ENCODE data around the gene CADM2.
A peak's percentile ranks its signal among the peaks of the same experiment; 100 is the strongest.

The CADM2 gene

DNA sequence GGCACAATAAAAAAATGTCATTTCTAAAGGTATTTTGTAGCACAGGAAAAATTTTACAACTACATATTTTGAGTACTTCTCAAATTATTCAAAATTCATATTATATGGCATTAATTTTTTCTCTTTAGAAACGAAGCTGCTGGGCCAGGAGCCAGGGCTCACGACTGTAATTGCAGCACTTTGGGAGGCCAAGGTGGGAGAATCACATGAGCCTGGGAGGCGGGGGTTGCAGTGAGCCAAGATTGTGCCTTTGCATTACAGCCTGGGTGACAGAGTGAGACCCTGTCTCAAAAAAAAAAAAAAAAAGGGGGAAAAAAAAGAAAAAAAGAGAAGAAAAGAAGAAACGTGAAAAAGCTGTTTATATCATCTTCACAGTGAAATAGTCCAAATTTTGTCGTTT, 62.0 kb downstream of the CADM2 start:
- no peak overlapping the region for H3K9ac ChIP-seq (ENCODE audit: low read depth, low read length)
- H3K27me3 ChIP-seq (ENCODE audit: control insufficient read depth, insufficient read depth, low read length): no peaks in the 10 kb centered on the region
- H3K27ac ChIP-seq (ENCODE audit: low read depth, low read length): no peak overlapping the region
- no peak overlapping the region for H3K4me3 ChIP-seq (ENCODE audit: low read depth, low read length)
- peaks cover 29% of the 10 kb centered on the region for H3K4me1 ChIP-seq (ENCODE audit: control insufficient read depth, insufficient read depth, low read length)
- H3K36me3 ChIP-seq (ENCODE audit: control insufficient read depth, insufficient read depth, low read length): no peaks in the 10 kb centered on the region
- no peaks in the 10 kb centered on the region for H3K9me3 ChIP-seq (ENCODE audit: control insufficient read depth, insufficient read depth, low read length)

- no peak overlapping the region for H3K4me3 ChIP-seq (ENCODE audit: low read depth, low read length)
- H3K27me3 ChIP-seq (ENCODE audit: control insufficient read depth, insufficient read depth, low read length): no peaks in the 10 kb centered on the region
- no peaks in the 10 kb centered on the region for H3K9me3 ChIP-seq (ENCODE audit: control insufficient read depth, insufficient read depth, low read length)
- no peaks in the 10 kb centered on the region for H3K36me3 ChIP-seq (ENCODE audit: control insufficient read depth, insufficient read depth, low read length)
- H3K27ac ChIP-seq (ENCODE audit: low read depth, low read length): no peak overlapping the region
- H3K9ac ChIP-seq (ENCODE audit: low read depth, low read length): no peak overlapping the region
- H3K4me1 ChIP-seq (ENCODE audit: control insufficient read depth, insufficient read depth, low read length): peaks cover 38% of the 10 kb centered on the region
Measured at GRCh38 chr3:85030052-85030451, 71.3 kb downstream of the CADM2 start.

GRCh38 chr3:85037203-85037602, 78.4 kb downstream of the CADM2 start:
- H3K9me3 ChIP-seq (ENCODE audit: control insufficient read depth, insufficient read depth, low read length): no peaks in the 10 kb centered on the region
- H3K27ac ChIP-seq (ENCODE audit: low read depth, low read length): no peak overlapping the region
- no peaks in the 10 kb centered on the region for H3K36me3 ChIP-seq (ENCODE audit: control insufficient read depth, insufficient read depth, low read length)
- H3K4me3 ChIP-seq (ENCODE audit: low read depth, low read length): no peak overlapping the region
- H3K27me3 ChIP-seq (ENCODE audit: control insufficient read depth, insufficient read depth, low read length): no peaks in the 10 kb centered on the region
- no peak overlapping the region for H3K9ac ChIP-seq (ENCODE audit: low read depth, low read length)
- peaks cover 30% of the 10 kb centered on the region for H3K4me1 ChIP-seq (ENCODE audit: control insufficient read depth, insufficient read depth, low read length)

GRCh38 chr3:85041001-85041400, 82.2 kb downstream of the CADM2 start:
- Histone ChIP-seq H3K9me3 (ENCODE audit: control insufficient read depth, insufficient read depth, low read length) (no peaks in the 10 kb centered on the region), H3K27me3 (ENCODE audit: control insufficient read depth, insufficient read depth, low read length) (no peaks in the 10 kb centered on the region), H3K36me3 (ENCODE audit: control insufficient read depth, insufficient read depth, low read length) (no peaks in the 10 kb centered on the region), H3K27ac (ENCODE audit: low read depth, low read length) (no peak overlapping the region), H3K4me1 (ENCODE audit: control insufficient read depth, insufficient read depth, low read length) (peaks cover 25% of the 10 kb centered on the region), H3K4me3 (ENCODE audit: low read depth, low read length) (no peak overlapping the region), H3K9ac (ENCODE audit: low read depth, low read length) (no peak overlapping the region)

- no peaks in the 10 kb centered on the region for H3K36me3 ChIP-seq (ENCODE audit: control insufficient read depth, insufficient read depth, low read length)
- no peaks in the 10 kb centered on the region for H3K27me3 ChIP-seq (ENCODE audit: control insufficient read depth, insufficient read depth, low read length)
- no peak overlapping the region for H3K27ac ChIP-seq (ENCODE audit: low read depth, low read length)
- H3K4me3 ChIP-seq (ENCODE audit: low read depth, low read length): no peak overlapping the region
- H3K9me3 ChIP-seq (ENCODE audit: control insufficient read depth, insufficient read depth, low read length): no peaks in the 10 kb centered on the region
- peaks cover 25% of the 10 kb centered on the region for H3K4me1 ChIP-seq (ENCODE audit: control insufficient read depth, insufficient read depth, low read length)
- H3K9ac ChIP-seq (ENCODE audit: low read depth, low read length): no peak overlapping the region
Measured at GRCh38 chr3:85041562-85042055, 82.8 kb downstream of the CADM2 start.

DNA sequence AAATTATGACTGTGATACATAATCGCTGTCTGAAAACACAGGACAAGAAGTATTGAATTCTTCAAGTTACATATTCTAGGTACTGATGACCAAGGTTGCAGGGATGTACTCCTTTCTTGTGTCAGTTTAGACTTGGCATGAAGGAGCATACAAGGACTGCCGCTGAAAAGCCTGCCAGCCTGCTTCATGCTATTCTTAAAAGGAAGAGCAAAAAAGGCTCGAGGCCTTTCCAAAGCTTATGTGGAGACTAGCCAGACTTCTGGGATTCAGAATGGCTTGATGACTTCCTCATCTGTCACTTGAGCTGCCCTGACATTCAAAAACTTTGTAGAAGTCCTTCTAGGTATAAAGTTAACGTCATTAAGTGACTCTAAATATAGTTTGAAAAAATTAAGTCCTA, 92.0 kb downstream of the CADM2 start:
- Histone ChIP-seq H3K9me3 (ENCODE audit: control insufficient read depth, insufficient read depth, low read length) (no peaks in the 10 kb centered on the region), H3K36me3 (ENCODE audit: control insufficient read depth, insufficient read depth, low read length) (no peaks in the 10 kb centered on the region), H3K27me3 (ENCODE audit: control insufficient read depth, insufficient read depth, low read length) (no peaks in the 10 kb centered on the region), H3K4me3 (ENCODE audit: low read depth, low read length) (no peak overlapping the region), H3K9ac (ENCODE audit: low read depth, low read length) (no peak overlapping the region), H3K27ac (ENCODE audit: low read depth, low read length) (no peak overlapping the region), H3K4me1 (ENCODE audit: control insufficient read depth, insufficient read depth, low read length) (peaks cover 13% of the 10 kb centered on the region)

DNA sequence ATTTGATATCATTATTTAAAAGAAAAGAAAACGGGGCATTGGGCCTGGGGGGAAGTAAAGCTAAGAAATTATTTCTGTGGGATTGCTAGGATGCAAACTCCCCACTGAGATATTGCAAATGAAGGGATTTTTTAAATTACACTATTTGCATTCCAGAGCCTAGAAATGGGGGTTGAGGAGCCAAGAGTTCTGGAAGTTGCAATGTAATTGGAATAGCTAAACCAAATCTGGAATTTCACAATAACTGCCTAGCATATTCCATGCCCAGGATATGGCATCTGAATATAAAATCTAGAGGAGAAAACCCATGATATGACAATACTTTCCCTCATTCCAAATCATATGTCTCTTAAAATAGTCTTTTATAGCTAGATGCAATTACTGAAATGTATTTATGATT, 93.0 kb downstream of the CADM2 start:
- no peaks in the 10 kb centered on the region for H3K9me3 ChIP-seq (ENCODE audit: control insufficient read depth, insufficient read depth, low read length)
- no peak overlapping the region for H3K9ac ChIP-seq (ENCODE audit: low read depth, low read length)
- H3K27ac ChIP-seq (ENCODE audit: low read depth, low read length): no peak overlapping the region
- no peaks in the 10 kb centered on the region for H3K36me3 ChIP-seq (ENCODE audit: control insufficient read depth, insufficient read depth, low read length)
- peaks cover 13% of the 10 kb centered on the region for H3K4me1 ChIP-seq (ENCODE audit: control insufficient read depth, insufficient read depth, low read length)
- H3K4me3 ChIP-seq (ENCODE audit: low read depth, low read length): no peak overlapping the region
- no peaks in the 10 kb centered on the region for H3K27me3 ChIP-seq (ENCODE audit: control insufficient read depth, insufficient read depth, low read length)

- Histone ChIP-seq H3K9ac (ENCODE audit: low read depth, low read length) (no peak overlapping the region), H3K9me3 (ENCODE audit: control insufficient read depth, insufficient read depth, low read length) (no peaks in the 10 kb centered on the region), H3K4me1 (ENCODE audit: control insufficient read depth, insufficient read depth, low read length) (peaks cover 13% of the 10 kb centered on the region), H3K36me3 (ENCODE audit: control insufficient read depth, insufficient read depth, low read length) (no peaks in the 10 kb centered on the region), H3K27me3 (ENCODE audit: control insufficient read depth, insufficient read depth, low read length) (no peaks in the 10 kb centered on the region), H3K27ac (ENCODE audit: low read depth, low read length) (no peak overlapping the region), H3K4me3 (ENCODE audit: low read depth, low read length) (no peak overlapping the region)
Measured at GRCh38 chr3:85053626-85054025, 94.8 kb downstream of the CADM2 start.

GRCh38 chr3:85054579-85054978, 95.8 kb downstream of the CADM2 start:
- Histone ChIP-seq H3K4me1 (ENCODE audit: control insufficient read depth, insufficient read depth, low read length) (peaks cover 13% of the 10 kb centered on the region), H3K36me3 (ENCODE audit: control insufficient read depth, insufficient read depth, low read length) (no peaks in the 10 kb centered on the region), H3K27ac (ENCODE audit: low read depth, low read length) (no peak overlapping the region), H3K9ac (ENCODE audit: low read depth, low read length) (no peak overlapping the region), H3K4me3 (ENCODE audit: low read depth, low read length) (no peak overlapping the region), H3K9me3 (ENCODE audit: control insufficient read depth, insufficient read depth, low read length) (no peaks in the 10 kb centered on the region; the same call in 1 of the 2 replicates), H3K27me3 (ENCODE audit: control insufficient read depth, insufficient read depth, low read length) (no peaks in the 10 kb centered on the region)

GRCh38 chr3:85068911-85069310, 110.1 kb downstream of the CADM2 start:
- Histone ChIP-seq H3K27ac (ENCODE audit: low read depth, low read length) (no peak overlapping the region), H3K9me3 (ENCODE audit: control insufficient read depth, insufficient read depth, low read length) (no peaks in the 10 kb centered on the region), H3K27me3 (ENCODE audit: control insufficient read depth, insufficient read depth, low read length) (no peaks in the 10 kb centered on the region), H3K4me3 (ENCODE audit: low read depth, low read length) (no peak overlapping the region), H3K9ac (ENCODE audit: low read depth, low read length) (no peak overlapping the region), H3K36me3 (ENCODE audit: control insufficient read depth, insufficient read depth, low read length) (no peaks in the 10 kb centered on the region), H3K4me1 (ENCODE audit: control insufficient read depth, insufficient read depth, low read length) (0 out of 2 replicates have a peak, but pooled peaks cover 2% of the 10 kb centered on the region)

- Histone ChIP-seq H3K36me3 (ENCODE audit: control insufficient read depth, insufficient read depth, low read length) (no peaks in the 10 kb centered on the region), H3K4me3 (ENCODE audit: low read depth, low read length) (no peak overlapping the region), H3K9ac (ENCODE audit: low read depth, low read length) (no peak overlapping the region), H3K9me3 (ENCODE audit: control insufficient read depth, insufficient read depth, low read length) (no peaks in the 10 kb centered on the region), H3K27ac (ENCODE audit: low read depth, low read length) (no peak overlapping the region), H3K4me1 (ENCODE audit: control insufficient read depth, insufficient read depth, low read length) (peaks cover 20% of the 10 kb centered on the region), H3K27me3 (ENCODE audit: control insufficient read depth, insufficient read depth, low read length) (no peaks in the 10 kb centered on the region)
Measured at GRCh38 chr3:85074003-85074402, 115.2 kb downstream of the CADM2 start.

GRCh38 chr3:85075663-85076062, 116.9 kb downstream of the CADM2 start:
- H3K9me3 ChIP-seq (ENCODE audit: control insufficient read depth, insufficient read depth, low read length): no peaks in the 10 kb centered on the region
- H3K27ac ChIP-seq (ENCODE audit: low read depth, low read length): peak overlapping the region; percentile 32
- peaks cover 20% of the 10 kb centered on the region for H3K4me1 ChIP-seq (ENCODE audit: control insufficient read depth, insufficient read depth, low read length)
- no peaks in the 10 kb centered on the region for H3K27me3 ChIP-seq (ENCODE audit: control insufficient read depth, insufficient read depth, low read length)
- H3K36me3 ChIP-seq (ENCODE audit: control insufficient read depth, insufficient read depth, low read length): no peaks in the 10 kb centered on the region
- no peak overlapping the region for H3K4me3 ChIP-seq (ENCODE audit: low read depth, low read length)
- H3K9ac ChIP-seq (ENCODE audit: low read depth, low read length): no peak overlapping the region

Data from HUES48 (cell line).